ENCODE data around the gene XKR3.

The XKR3 gene

DNA sequence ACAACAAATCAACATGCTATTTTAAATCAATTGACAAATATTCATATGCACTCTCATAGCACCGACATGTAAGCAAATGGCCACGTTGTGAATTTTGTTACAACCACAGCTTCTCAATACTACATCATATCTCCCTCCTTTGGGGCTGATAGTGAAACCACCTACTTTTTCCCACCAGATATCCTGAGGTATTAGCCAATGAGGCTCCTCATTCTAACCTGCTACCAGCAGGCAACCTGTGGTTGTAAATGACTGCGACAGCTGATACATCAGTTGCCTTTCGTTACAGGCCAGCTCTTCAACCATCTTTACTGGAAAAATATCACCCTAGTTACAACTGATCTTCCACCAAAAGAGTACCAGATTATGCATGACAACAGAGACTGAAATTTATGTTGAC lies 3.7 kb upstream of the XKR3 start:
- H3K27me3 ChIP-seq (ENCODE audit: insufficient read depth, poor library complexity, severe bottlenecking) = no peaks in the 10 kb centered on the region
- DNase-seq (ENCODE audit: low read depth in 1 of 2, low spot score in 1 of 2) = no peak
- H3K4me3 ChIP-seq (replicated peaks; ENCODE audit: insufficient read depth, low read length) = no peak overlapping the region
- TF ChIP-seq, protein P1, sequence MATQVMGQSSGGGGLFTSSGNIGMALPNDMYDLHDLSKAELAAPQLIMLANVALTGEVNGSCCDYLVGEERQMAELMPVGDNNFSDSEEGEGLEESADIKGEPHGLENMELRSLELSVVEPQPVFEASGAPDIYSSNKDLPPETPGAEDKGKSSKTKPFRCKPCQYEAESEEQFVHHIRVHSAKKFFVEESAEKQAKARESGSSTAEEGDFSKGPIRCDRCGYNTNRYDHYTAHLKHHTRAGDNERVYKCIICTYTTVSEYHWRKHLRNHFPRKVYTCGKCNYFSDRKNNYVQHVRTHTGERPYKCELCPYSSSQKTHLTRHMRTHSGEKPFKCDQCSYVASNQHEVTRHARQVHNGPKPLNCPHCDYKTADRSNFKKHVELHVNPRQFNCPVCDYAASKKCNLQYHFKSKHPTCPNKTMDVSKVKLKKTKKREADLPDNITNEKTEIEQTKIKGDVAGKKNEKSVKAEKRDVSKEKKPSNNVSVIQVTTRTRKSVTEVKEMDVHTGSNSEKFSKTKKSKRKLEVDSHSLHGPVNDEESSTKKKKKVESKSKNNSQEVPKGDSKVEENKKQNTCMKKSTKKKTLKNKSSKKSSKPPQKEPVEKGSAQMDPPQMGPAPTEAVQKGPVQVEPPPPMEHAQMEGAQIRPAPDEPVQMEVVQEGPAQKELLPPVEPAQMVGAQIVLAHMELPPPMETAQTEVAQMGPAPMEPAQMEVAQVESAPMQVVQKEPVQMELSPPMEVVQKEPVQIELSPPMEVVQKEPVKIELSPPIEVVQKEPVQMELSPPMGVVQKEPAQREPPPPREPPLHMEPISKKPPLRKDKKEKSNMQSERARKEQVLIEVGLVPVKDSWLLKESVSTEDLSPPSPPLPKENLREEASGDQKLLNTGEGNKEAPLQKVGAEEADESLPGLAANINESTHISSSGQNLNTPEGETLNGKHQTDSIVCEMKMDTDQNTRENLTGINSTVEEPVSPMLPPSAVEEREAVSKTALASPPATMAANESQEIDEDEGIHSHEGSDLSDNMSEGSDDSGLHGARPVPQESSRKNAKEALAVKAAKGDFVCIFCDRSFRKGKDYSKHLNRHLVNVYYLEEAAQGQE (IDR thresholded peaks at IDR 0.05; ENCODE audit: insufficient replicate concordance, low read depth) = no peak
- TF ChIP-seq, protein P2, sequence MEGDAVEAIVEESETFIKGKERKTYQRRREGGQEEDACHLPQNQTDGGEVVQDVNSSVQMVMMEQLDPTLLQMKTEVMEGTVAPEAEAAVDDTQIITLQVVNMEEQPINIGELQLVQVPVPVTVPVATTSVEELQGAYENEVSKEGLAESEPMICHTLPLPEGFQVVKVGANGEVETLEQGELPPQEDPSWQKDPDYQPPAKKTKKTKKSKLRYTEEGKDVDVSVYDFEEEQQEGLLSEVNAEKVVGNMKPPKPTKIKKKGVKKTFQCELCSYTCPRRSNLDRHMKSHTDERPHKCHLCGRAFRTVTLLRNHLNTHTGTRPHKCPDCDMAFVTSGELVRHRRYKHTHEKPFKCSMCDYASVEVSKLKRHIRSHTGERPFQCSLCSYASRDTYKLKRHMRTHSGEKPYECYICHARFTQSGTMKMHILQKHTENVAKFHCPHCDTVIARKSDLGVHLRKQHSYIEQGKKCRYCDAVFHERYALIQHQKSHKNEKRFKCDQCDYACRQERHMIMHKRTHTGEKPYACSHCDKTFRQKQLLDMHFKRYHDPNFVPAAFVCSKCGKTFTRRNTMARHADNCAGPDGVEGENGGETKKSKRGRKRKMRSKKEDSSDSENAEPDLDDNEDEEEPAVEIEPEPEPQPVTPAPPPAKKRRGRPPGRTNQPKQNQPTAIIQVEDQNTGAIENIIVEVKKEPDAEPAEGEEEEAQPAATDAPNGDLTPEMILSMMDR (IDR thresholded peaks at IDR 0.05; ENCODE audit: insufficient read depth, low read length) = no peak
- TF ChIP-seq SPI1 (IDR thresholded peaks at IDR 0.05; ENCODE audit: borderline replicate concordance, low read depth) = no peak
- TF ChIP-seq GABPA (IDR thresholded peaks at IDR 0.05; ENCODE audit: low read depth) = no peak
- TF ChIP-seq POLR2AphosphoS5 (IDR thresholded peaks at IDR 0.05; ENCODE audit: low read depth) = no peak
- no peak overlapping the region for H3K27ac ChIP-seq (replicated peaks)

DNA sequence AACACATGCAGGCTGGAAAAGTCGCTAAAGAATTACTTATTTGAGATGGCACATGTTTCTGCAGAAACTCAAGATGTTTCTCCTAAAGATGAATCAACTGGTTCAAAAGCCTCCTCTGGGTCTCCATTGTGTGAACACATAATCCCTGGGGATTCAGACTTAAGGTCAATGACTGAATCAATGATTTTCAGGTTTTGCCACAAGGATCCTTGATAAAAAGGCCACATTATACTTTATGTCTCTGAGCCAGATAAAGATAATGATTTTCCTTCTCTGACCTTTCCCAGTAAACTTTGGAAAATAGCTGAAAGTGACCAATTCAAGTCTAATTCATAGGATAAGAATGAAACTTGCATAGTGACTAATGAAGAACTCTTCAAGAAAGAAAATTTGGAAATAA lies 2.3 kb upstream of the XKR3 start:
- Histone ChIP-seq H3K27me3 (ENCODE audit: insufficient read depth, poor library complexity, severe bottlenecking) (no peaks in the 10 kb centered on the region), H3K4me3 (replicated peaks; ENCODE audit: insufficient read depth, low read length) (no peak overlapping the region), H3K27ac (replicated peaks) (no peak overlapping the region)
- no peak for TF ChIP-seq POLR2AphosphoS5 (IDR thresholded peaks at IDR 0.05; ENCODE audit: low read depth)
- TF ChIP-seq, protein P2 (IDR thresholded peaks at IDR 0.05; ENCODE audit: insufficient read depth, low read length) = no peak
- no peak for DNase-seq (ENCODE audit: low read depth in 1 of 2, low spot score in 1 of 2)

DNA sequence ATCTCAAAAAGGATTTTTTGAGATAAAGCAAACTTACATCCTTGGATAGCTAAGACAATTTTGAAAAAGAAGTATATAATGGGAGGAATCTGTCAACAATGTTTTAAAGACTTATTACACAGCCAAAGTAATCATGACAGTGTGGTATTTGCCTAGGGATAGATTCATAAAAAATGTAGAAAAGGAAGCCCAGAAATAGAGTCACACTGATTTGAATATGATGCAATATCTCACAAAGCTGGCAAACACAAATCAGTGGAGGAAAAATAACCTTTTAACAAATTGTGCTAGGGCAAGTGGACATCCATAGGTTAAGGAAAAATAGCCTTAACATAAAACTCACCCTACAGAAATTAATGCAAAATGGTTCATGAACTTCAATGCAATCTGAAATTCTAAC lies 6.0 kb downstream of the XKR3 start:
- Histone ChIP-seq H3K27me3 (ENCODE audit: insufficient read depth, poor library complexity, severe bottlenecking) (no peaks in the 10 kb centered on the region), H3K27ac (replicated peaks) (no peak overlapping the region), H3K4me3 (replicated peaks; ENCODE audit: insufficient read depth, low read length) (no peak overlapping the region)
- peak in 1 of 2 experiments; percentile 2 for DNase-seq (ENCODE audit: low read depth in 1 of 2, low spot score in 1 of 2)
- TF ChIP-seq, protein P1 (IDR thresholded peaks at IDR 0.05; ENCODE audit: insufficient replicate concordance, low read depth) = no peak
- TF ChIP-seq, protein P2 (IDR thresholded peaks at IDR 0.05; ENCODE audit: insufficient read depth, low read length) = no peak

DNA sequence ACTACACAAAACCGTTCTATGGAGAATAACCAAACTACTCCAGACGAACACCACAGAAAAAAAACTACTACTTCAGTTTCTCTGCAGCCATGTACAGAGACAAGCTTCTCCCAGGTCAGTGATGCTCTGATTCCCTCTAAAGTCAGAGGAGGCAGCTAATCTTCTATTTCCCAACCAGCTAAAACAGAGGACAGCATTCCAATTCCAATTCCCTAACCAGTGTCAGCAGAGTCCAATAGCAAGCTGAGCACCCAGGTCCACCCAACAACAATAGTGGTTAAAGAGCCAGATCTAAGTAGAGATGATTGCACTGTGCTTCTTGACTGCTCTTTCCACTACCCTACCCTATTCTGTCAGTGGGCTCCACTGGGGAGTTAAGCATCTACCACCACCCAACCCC lies 6.7 kb downstream of the XKR3 start:
- TF ChIP-seq GABPA (IDR thresholded peaks at IDR 0.05; ENCODE audit: low read depth) (no peak), SPI1 (IDR thresholded peaks at IDR 0.05; ENCODE audit: borderline replicate concordance, low read depth) (no peak), POLR2AphosphoS5 (IDR thresholded peaks at IDR 0.05; ENCODE audit: low read depth) (no peak)
- TF ChIP-seq, protein P2 (IDR thresholded peaks at IDR 0.05; ENCODE audit: insufficient read depth, low read length) = no peak
- TF ChIP-seq, protein P1 (IDR thresholded peaks at IDR 0.05; ENCODE audit: insufficient replicate concordance, low read depth) = no peak
- no peaks in the 10 kb centered on the region for H3K27me3 ChIP-seq (ENCODE audit: insufficient read depth, poor library complexity, severe bottlenecking)
- H3K4me3 ChIP-seq (replicated peaks; ENCODE audit: insufficient read depth, low read length) = no peak overlapping the region
- H3K27ac ChIP-seq (replicated peaks) = no peak overlapping the region
- DNase-seq (ENCODE audit: low read depth in 1 of 2, low spot score in 1 of 2) = no peak
